Right lobe of liver (tissue), 4 donors: ENCODE measurements around the gene OR13J1.

Experiments used
- CTCF ChIP-seq, 4 donors: fragments of 200-600 bp in 3 of 4; fragments of 450-650 bp in 1 of 4; IDR thresholded peaks; one replicate each; pipeline versions ENCODE4 v1.5.1 to v1.8.0; 2016 to 2022; ENCODE audit warnings: antibody characterized with exemption in 4 of 4, mild to moderate bottlenecking in 2 of 4
- POLR2A ChIP-seq: fragments of 450-650 bp; IDR thresholded peaks from one replicate; pipeline ENCODE4 v1.6.1; 2017; ENCODE audit warnings: antibody characterized with exemption, mild to moderate bottlenecking
- donor health status: DM: no; HTN: no; CAD: no.
- donor health status: DM: no; HTN: no; CAD: no.
- donor health status: DM: no; HTN: yes; CAD: no.

GRCh38 chr9:35904338-35904737, 34.1 kb upstream of the OR13J1 start:
- TF ChIP-seq POLR2A (no peak), CTCF (IDR thresholded peaks at IDR 0.05) (no peak)
